NCI-H1105 (cell line): ENCODE measurements around the gene PIAS3.
"Not testable (repeated sequence)": the region's sequence is repeated elsewhere in the genome, so short reads cannot be mapped to it uniquely, and the experiment has no call there.

ENCODE experiments used
- DNase-seq: peaks from one replicate; lab custom pipeline; 2025; lab: John Stamatoyannopoulos, UW

PIAS3 gene

GRCh38 chr1:145823565-145824498 lies 35.0 kb downstream of the PIAS3 start, which contains the start of the genes POLR3C and RNF115:
TSS of gene POLR3C (plus strand) at chr1:145824200. CDS start at chr1:145825777, 1,577 bp downstream.
TSS of gene RNF115 (minus strand) at chr1:145824095. CDS start at chr1:145823873, 222 bp downstream.
- peak; percentile 93 for DNase-seq

GRCh38 chr1:145822779-145823331 lies 36.0 kb downstream of the PIAS3 start:
- not testable (repeated sequence) for DNase-seq

DNA sequence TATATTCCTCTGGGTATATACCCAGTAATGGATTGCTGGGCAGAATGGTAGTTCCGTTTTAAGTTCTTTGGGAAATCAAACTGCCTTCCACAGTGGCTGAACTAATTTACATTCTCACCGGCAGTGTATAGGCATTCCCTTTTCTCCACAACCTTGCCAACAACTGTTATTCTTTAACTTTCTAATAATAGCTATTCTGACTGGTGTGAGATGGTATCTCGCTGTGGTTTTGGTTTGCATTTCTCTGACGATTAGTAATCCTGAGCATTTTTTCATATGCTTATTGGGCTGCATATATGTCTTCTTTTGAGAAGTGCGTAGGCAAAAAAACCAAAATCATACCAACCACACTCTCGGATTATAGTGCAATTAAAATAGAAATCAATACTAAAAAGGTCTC lies 40.8 kb downstream of the PIAS3 start:
- not testable (repeated sequence) for DNase-seq

- not testable (repeated sequence) for DNase-seq
These were observed 45.7 kb downstream of the PIAS3 start for GRCh38 chr1:145812977-145813810.

- DNase-seq, result no peak
These were observed 52.0 kb downstream of the PIAS3 start for GRCh38 chr1:145806844-145807243.

- DNase-seq, result no peak
These were observed 52.5 kb downstream of the PIAS3 start for GRCh38 chr1:145806408-145806807.

- no peak for DNase-seq
These were observed 53.8 kb downstream of the PIAS3 start for GRCh38 chr1:145805057-145805456.

GRCh38 chr1:145804235-145805045 lies 54.4 kb downstream of the PIAS3 start:
- DNase-seq, result no peak

DNA sequence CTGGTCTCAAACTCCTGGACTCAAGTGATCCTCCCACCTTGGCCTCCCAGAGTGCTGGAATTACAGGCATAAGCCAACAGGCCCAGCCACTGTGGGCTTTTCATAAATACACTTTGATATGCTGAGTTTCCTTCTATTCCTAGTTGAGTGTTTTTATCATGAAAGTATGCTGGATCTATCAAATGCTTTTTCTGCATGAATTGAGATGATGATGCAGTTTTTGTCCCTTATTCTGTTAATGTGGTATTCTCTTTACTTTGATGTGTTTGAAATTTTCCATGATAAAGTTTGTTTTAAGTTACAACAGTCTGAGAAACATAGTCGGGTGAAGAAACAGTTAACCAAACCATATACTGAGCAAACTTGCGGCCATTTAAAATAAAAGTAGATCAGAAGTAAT lies 59.1 kb downstream of the PIAS3 start:
- no peak for DNase-seq
